ENCODE data around the gene PCNX2.
"Not testable (repeated sequence)": the region's sequence is repeated elsewhere in the genome, so short reads cannot be mapped to it uniquely, and the experiment has no call there.

Gene PCNX2

DNA sequence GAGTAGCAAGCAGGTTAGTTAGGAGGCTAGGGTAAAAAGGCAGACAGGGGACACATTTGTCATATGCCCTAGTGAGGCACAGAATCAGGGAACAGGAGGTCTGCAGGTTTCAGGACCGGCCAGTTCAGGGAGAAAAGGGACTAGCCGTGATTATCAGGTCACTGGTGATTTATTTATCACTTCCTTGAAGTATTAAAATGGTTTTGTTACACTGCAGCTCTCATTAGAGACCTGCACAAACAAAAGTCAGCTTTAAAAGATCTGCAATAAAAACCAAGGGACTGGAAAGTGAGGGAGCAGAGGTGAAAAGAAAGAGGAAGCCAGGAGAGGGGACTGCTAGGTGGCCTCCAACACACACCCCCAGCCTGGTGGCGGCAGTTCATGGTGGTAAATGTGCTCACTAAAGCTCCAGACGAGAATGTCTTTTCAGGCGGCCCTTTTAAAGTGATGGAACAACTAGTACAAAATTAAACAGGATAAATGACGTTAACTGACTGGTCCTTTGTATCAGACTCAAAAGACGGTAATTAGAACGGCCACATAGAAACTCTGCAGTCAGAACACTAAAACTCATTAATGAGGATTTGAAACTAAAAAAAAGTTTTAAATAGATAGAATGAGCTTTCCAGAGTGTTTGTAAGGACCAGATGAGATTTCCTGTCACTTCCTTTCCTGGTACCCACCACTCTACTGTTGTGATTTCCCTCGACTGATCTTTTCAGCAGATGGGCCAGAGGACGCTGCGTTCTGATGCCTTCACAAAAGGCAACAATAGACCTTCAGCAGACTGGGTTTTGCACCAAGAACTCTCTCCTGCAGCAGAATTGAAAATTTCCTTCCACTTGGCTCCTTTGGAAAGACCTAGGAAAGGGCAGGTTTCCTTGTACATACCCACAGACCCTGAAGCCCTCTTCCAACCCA lies 208.3 kb downstream of the PCNX2 start:
- Histone ChIP-seq H3K36me3 (ENCODE audit: control insufficient read depth in 5 of 5, insufficient read depth in 5 of 5, low read length in 5 of 5) (no peaks in the 10 kb centered on the region), H3K4me3 (ENCODE audit: low read depth in 1 of 5, low read length in 5 of 5) (no peak overlapping the region), H3K27me3 (ENCODE audit: control insufficient read depth in 5 of 5, insufficient read depth in 4 of 5, low read length in 5 of 5) (no peaks in the 10 kb centered on the region), H3K9me3 (ENCODE audit: control insufficient read depth in 5 of 5, low read length in 5 of 5) (no peaks in the 10 kb centered on the region), H3K27ac (ENCODE audit: low read depth, low read length) (no peak overlapping the region), H3K4me1 (ENCODE audit: control insufficient read depth in 5 of 5, insufficient read depth in 5 of 5, low read length in 5 of 5) (peaks cover 0 to 21% (median 3%) of the 10 kb centered on the region in 5 donors), H3K9ac (ENCODE audit: low read length in 5 of 5) (no peak overlapping the region)

DNA sequence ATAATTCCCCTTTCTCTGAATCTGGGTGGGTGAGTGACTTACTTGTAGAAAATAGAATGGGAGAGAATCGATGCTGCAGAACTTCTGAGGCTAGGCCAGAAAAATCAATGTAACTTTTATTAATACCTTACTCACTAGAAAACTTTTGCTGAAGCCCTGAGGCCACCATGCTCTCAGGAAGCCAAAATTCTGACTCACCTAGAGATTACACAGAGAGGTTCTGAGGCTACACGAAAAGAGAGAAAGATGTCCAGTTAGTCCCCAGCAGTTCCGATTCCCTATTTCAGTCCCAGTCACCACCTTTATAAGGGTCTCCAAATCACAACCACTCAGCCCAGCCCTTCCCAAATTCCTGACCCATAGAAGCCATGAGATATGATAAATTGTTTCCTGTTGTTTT lies 210.0 kb downstream of the PCNX2 start:
- Histone ChIP-seq H3K36me3 (ENCODE audit: control insufficient read depth in 5 of 5, insufficient read depth in 5 of 5, low read length in 5 of 5) (no peaks in the 10 kb centered on the region), H3K27me3 (ENCODE audit: control insufficient read depth in 5 of 5, insufficient read depth in 4 of 5, low read length in 5 of 5) (no peaks in the 10 kb centered on the region), H3K27ac (ENCODE audit: low read depth, low read length) (no peak overlapping the region), H3K9me3 (ENCODE audit: control insufficient read depth in 5 of 5, low read length in 5 of 5) (no peaks in the 10 kb centered on the region), H3K4me3 (ENCODE audit: low read depth in 1 of 5, low read length in 5 of 5) (no peak overlapping the region), H3K9ac (ENCODE audit: low read length in 5 of 5) (no peak overlapping the region), H3K4me1 (ENCODE audit: control insufficient read depth in 5 of 5, insufficient read depth in 5 of 5, low read length in 5 of 5) (peaks cover 0 to 23% (median 3%) of the 10 kb centered on the region in 5 donors)

DNA sequence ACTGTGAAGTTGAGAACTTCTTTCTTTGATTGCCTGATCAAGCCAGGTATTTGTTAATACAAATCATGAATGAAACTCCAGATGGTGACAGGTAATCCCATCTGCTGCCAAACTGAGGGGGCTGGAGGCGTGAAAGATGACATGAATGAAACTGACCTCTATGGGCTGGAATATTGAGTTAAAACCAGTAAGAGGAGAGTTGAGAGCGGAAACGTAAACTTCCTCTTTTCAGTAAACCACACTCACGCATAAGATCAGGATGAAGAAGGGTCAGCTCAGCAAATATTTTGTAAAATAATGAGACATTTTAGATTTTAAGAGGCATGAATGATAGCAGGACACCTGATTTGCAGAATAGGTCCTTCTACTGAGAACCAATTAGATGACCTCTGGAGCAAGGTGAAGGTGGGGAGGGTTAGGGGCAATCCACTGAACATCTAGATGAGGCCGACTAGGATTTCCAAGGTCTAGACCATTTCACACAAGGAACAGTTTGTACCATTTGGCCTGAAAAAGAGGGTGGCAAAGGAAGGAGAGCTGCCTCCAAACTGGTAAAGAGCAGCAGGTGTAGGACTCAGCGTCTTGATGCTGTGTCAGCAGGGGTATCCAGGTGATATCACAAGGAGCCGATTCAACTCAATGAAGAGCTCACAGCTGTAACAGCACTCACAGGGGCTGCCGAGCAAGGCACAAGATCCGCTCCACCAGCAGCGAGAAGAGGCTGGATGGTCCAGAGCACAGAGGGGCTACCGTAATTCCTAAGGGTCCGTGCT lies 212.6 kb downstream of the PCNX2 start:
- peaks cover 0 to 2% (median 0%) of the 10 kb centered on the region in 5 donors for H3K27me3 ChIP-seq (ENCODE audit: control insufficient read depth in 5 of 5, insufficient read depth in 4 of 5, low read length in 5 of 5)
- no peak overlapping the region for H3K27ac ChIP-seq (ENCODE audit: low read depth, low read length)
- peaks cover 0 to 23% (median 3%) of the 10 kb centered on the region in 5 donors for H3K4me1 ChIP-seq (ENCODE audit: control insufficient read depth in 5 of 5, insufficient read depth in 5 of 5, low read length in 5 of 5)
- no peak overlapping the region for H3K9ac ChIP-seq (ENCODE audit: low read length in 5 of 5)
- H3K36me3 ChIP-seq (ENCODE audit: control insufficient read depth in 5 of 5, insufficient read depth in 5 of 5, low read length in 5 of 5): no peaks in the 10 kb centered on the region
- no peak overlapping the region for H3K4me3 ChIP-seq (ENCODE audit: low read depth in 1 of 5, low read length in 5 of 5)
- no peaks in the 10 kb centered on the region for H3K9me3 ChIP-seq (ENCODE audit: control insufficient read depth in 5 of 5, low read length in 5 of 5)

DNA sequence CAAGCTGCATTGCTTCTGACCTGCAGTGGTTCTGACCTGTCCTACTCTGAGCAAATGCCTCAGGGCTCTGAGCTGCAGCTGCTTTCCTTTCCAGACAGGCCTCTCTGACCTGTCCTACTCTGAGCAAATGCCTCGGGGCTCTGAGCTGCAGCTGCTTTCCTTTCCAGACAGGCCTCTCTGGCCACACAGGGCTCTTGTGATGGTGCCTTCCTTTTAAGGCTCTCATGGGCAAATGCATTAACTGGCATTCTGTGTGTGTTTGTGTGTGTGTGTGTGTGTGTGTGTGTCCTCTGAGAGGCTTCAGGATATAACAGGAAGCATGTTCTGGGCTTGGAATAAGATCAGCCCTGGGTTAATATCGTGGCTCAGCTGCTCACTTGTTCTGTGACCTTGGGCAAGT lies 213.8 kb downstream of the PCNX2 start:
- no peaks in the 10 kb centered on the region for H3K9me3 ChIP-seq (ENCODE audit: control insufficient read depth in 5 of 5, low read length in 5 of 5)
- peaks cover 0 to 14% (median 0%) of the 10 kb centered on the region in 5 donors for H3K4me1 ChIP-seq (ENCODE audit: control insufficient read depth in 5 of 5, insufficient read depth in 5 of 5, low read length in 5 of 5)
- no peaks in the 10 kb centered on the region for H3K36me3 ChIP-seq (ENCODE audit: control insufficient read depth in 5 of 5, insufficient read depth in 5 of 5, low read length in 5 of 5)
- no peak overlapping the region for H3K4me3 ChIP-seq (ENCODE audit: low read depth in 1 of 5, low read length in 5 of 5)
- H3K27me3 ChIP-seq (ENCODE audit: control insufficient read depth in 5 of 5, insufficient read depth in 4 of 5, low read length in 5 of 5): peaks cover 0 to 2% (median 0%) of the 10 kb centered on the region in 5 donors
- H3K27ac ChIP-seq (ENCODE audit: low read depth, low read length): no peak overlapping the region
- no peak overlapping the region for H3K9ac ChIP-seq (ENCODE audit: low read length in 5 of 5)

DNA sequence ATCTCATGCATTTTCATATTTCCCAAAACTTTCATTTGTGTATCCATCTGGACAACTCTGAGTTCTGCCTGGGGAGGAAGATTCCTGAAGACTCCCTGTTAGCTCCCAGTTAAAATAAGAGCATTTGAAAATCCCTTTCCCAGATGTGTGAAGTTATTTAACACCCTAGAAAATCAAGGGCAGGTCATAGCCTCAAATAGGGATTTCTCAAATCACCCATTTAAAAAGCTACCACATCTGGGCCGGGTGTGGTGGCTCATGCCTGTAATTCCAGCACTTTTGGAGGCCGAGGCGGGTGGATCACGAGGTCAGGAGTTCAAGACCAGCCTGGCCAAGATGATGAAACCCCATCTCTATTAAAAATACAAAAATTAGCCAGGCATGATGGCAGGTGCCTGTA lies 214.7 kb downstream of the PCNX2 start:
- not testable (repeated sequence) for H3K27me3 ChIP-seq (ENCODE audit: control insufficient read depth in 5 of 5, insufficient read depth in 4 of 5, low read length in 5 of 5); H3K36me3 ChIP-seq (ENCODE audit: control insufficient read depth in 5 of 5, insufficient read depth in 5 of 5, low read length in 5 of 5); H3K9ac ChIP-seq (ENCODE audit: low read length in 5 of 5); H3K4me3 ChIP-seq (ENCODE audit: low read depth in 1 of 5, low read length in 5 of 5); H3K9me3 ChIP-seq (ENCODE audit: control insufficient read depth in 5 of 5, low read length in 5 of 5); H3K27ac ChIP-seq (ENCODE audit: low read depth, low read length)
- H3K4me1 ChIP-seq (ENCODE audit: control insufficient read depth in 5 of 5, insufficient read depth in 5 of 5, low read length in 5 of 5): peaks cover 0 to 12% (median 0%) of the 10 kb centered on the region in 5 donors

DNA sequence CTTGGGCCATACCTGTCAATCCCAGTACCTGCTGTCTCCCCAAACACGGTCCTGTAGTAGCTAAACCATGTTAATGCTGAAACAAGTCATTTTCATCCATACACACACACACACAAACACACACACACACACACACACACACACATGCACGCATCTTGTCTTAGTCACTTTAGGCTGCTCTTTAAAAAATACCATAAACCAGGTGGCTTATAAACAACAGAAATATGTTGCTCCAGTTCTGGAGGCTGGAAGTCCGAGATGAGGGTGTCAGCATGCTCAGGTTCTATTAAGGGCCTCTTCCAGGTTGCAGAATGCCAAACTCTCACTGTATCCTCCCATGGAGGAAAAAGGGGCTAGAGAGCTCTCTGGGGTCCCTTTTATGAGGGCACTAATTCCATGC lies 215.2 kb downstream of the PCNX2 start:
- H3K27me3 ChIP-seq (ENCODE audit: control insufficient read depth in 5 of 5, insufficient read depth in 4 of 5, low read length in 5 of 5): peaks cover 0 to 2% (median 0%) of the 10 kb centered on the region in 5 donors
- no peaks in the 10 kb centered on the region for H3K36me3 ChIP-seq (ENCODE audit: control insufficient read depth in 5 of 5, insufficient read depth in 5 of 5, low read length in 5 of 5)
- H3K4me1 ChIP-seq (ENCODE audit: control insufficient read depth in 5 of 5, insufficient read depth in 5 of 5, low read length in 5 of 5): peaks cover 0 to 12% (median 0%) of the 10 kb centered on the region in 5 donors
- no peak overlapping the region for H3K9ac ChIP-seq (ENCODE audit: low read length in 5 of 5)
- no peaks in the 10 kb centered on the region for H3K9me3 ChIP-seq (ENCODE audit: control insufficient read depth in 5 of 5, low read length in 5 of 5)
- no peak overlapping the region for H3K4me3 ChIP-seq (ENCODE audit: low read depth in 1 of 5, low read length in 5 of 5)
- no peak overlapping the region for H3K27ac ChIP-seq (ENCODE audit: low read depth, low read length)

DNA sequence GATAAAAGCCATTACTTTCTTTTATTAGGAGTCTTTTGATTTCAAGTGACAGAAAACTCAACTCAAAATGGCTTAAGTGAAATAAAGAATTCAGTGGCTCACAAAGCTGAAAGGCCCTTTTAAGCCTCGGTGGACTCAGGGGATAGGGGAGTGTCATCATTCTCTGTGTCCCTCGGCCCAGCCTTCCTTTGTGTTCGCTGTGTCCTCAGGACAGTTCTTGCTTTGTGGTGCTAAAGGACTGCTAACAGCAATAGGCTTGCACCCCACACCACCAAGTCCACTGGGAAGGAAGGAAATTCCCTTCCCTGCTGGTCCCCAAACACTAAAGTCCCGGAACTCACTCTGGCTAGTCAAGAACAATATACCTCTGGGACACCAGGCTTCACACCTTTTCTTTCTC lies 216.0 kb downstream of the PCNX2 start:
- Histone ChIP-seq H3K27ac (ENCODE audit: low read depth, low read length) (no peak overlapping the region), H3K36me3 (ENCODE audit: control insufficient read depth in 5 of 5, insufficient read depth in 5 of 5, low read length in 5 of 5) (no peaks in the 10 kb centered on the region), H3K9ac (ENCODE audit: low read length in 5 of 5) (no peak overlapping the region), H3K27me3 (ENCODE audit: control insufficient read depth in 5 of 5, insufficient read depth in 4 of 5, low read length in 5 of 5) (peaks cover 0 to 2% (median 0%) of the 10 kb centered on the region in 5 donors), H3K4me1 (ENCODE audit: control insufficient read depth in 5 of 5, insufficient read depth in 5 of 5, low read length in 5 of 5) (peaks cover 0 to 12% (median 0%) of the 10 kb centered on the region in 5 donors), H3K9me3 (ENCODE audit: control insufficient read depth in 5 of 5, low read length in 5 of 5) (no peaks in the 10 kb centered on the region), H3K4me3 (ENCODE audit: low read depth in 1 of 5, low read length in 5 of 5) (no peak overlapping the region)

DNA sequence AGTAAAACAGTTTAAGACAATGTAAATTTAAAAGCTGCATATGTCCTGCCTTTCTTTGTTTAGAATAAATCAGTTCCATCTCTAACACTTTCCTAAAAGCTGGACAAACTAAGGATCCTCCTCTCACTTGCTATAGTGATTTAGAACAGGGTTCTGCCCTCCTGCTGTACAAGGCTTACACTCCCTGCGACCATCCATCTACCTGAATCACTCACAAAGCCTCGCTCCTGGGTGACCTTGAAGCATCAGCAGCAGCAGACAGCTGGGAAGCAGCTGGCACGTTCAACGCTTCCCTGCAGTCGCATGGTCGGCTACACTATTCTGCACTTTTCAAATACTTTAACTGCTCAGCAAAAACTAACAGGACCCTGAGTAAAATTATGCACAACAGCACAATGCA lies 217.1 kb downstream of the PCNX2 start:
- H3K4me1 ChIP-seq (ENCODE audit: control insufficient read depth in 5 of 5, insufficient read depth in 5 of 5, low read length in 5 of 5): peaks cover 0 to 12% (median 0%) of the 10 kb centered on the region in 5 donors
- H3K27me3 ChIP-seq (ENCODE audit: control insufficient read depth in 5 of 5, insufficient read depth in 4 of 5, low read length in 5 of 5): peaks cover 0 to 2% (median 0%) of the 10 kb centered on the region in 5 donors
- no peak overlapping the region for H3K9ac ChIP-seq (ENCODE audit: low read length in 5 of 5)
- H3K9me3 ChIP-seq (ENCODE audit: control insufficient read depth in 5 of 5, low read length in 5 of 5): no peaks in the 10 kb centered on the region
- H3K36me3 ChIP-seq (ENCODE audit: control insufficient read depth in 5 of 5, insufficient read depth in 5 of 5, low read length in 5 of 5): no peaks in the 10 kb centered on the region
- H3K4me3 ChIP-seq (ENCODE audit: low read depth in 1 of 5, low read length in 5 of 5): no peak overlapping the region
- no peak overlapping the region for H3K27ac ChIP-seq (ENCODE audit: low read depth, low read length)

DNA sequence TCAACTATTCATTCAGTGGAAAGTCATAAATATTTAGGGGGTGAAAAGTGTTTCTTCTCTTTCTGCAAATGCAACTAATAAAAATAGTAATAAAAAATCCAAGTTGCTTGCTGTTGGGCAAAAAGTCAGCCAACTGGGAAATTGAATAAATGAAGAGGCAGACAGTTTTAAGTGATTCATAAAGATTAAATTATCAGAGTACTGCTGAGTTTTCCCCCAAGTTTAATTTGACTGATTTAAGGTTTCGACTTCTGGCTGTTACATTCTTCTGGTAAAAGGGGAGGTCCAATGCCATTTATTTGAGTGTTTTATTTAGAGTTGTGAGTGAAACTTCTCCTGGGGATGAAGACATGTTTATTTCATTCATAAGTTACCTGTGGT lies 219.6 kb downstream of the PCNX2 start:
- Histone ChIP-seq H3K27me3 (ENCODE audit: control insufficient read depth in 5 of 5, insufficient read depth in 4 of 5, low read length in 5 of 5) (peaks cover 0 to 2% (median 0%) of the 10 kb centered on the region in 5 donors), H3K4me3 (ENCODE audit: low read depth in 1 of 5, low read length in 5 of 5) (no peak overlapping the region), H3K9ac (ENCODE audit: low read length in 5 of 5) (no peak overlapping the region), H3K4me1 (ENCODE audit: control insufficient read depth in 5 of 5, insufficient read depth in 5 of 5, low read length in 5 of 5) (no peaks in the 10 kb centered on the region), H3K36me3 (ENCODE audit: control insufficient read depth in 5 of 5, insufficient read depth in 5 of 5, low read length in 5 of 5) (no peaks in the 10 kb centered on the region), H3K9me3 (ENCODE audit: control insufficient read depth in 5 of 5, low read length in 5 of 5) (peaks cover 0 to 4% (median 0%) of the 10 kb centered on the region in 5 donors), H3K27ac (ENCODE audit: low read depth, low read length) (no peak overlapping the region)

DNA sequence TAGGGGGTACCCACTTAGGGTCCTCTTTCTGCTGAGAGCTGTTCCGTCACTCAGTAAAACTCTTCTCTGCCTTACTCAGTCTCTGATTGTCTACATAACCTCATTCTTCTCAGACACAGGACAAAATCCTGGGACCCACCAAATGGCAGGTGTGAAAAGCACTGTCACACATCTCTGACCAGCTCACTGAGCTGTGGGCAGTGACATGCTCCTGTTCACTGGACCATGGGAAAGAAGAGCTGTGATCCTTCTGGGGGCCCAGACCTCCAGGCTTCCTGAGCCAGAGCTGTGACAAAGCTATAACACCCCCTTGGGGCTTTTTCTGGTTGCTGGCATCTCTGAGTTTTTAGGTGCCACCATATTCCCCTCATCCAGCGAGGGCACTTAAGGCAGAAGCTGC lies 229.4 kb downstream of the PCNX2 start:
- peaks cover 0 to 5% (median 2%) of the 10 kb centered on the region in 5 donors for H3K9me3 ChIP-seq (ENCODE audit: control insufficient read depth in 5 of 5, low read length in 5 of 5)
- H3K9ac ChIP-seq (ENCODE audit: low read length in 5 of 5): no peak overlapping the region
- H3K4me3 ChIP-seq (ENCODE audit: low read depth in 1 of 5, low read length in 5 of 5): no peak overlapping the region
- H3K36me3 ChIP-seq (ENCODE audit: control insufficient read depth in 5 of 5, insufficient read depth in 5 of 5, low read length in 5 of 5): no peaks in the 10 kb centered on the region
- no peak overlapping the region for H3K27ac ChIP-seq (ENCODE audit: low read depth, low read length)
- H3K4me1 ChIP-seq (ENCODE audit: control insufficient read depth in 5 of 5, insufficient read depth in 5 of 5, low read length in 5 of 5): peaks cover 0 to 4% (median 0%) of the 10 kb centered on the region in 5 donors
- no peaks in the 10 kb centered on the region for H3K27me3 ChIP-seq (ENCODE audit: control insufficient read depth in 5 of 5, insufficient read depth in 4 of 5, low read length in 5 of 5)

All from subcutaneous abdominal adipose tissue (tissue), 5 donors.